IMR-90 (cell line): ENCODE results near the gene AXIN1.

Source experiments
- BHLHE40 ChIP-seq: fragments of 150-350 bp; IDR thresholded peaks from 2 replicates; pipeline ENCODE4 v1.6.1; 2016; ENCODE audit warnings: mild to moderate bottlenecking, low read depth, low read length
- FOS ChIP-seq: fragments of 150-350 bp; IDR thresholded peaks from 2 replicates; pipeline ENCODE4 v1.6.1; 2016; ENCODE audit warnings: low read depth, low read length
- MAFK ChIP-seq: IDR thresholded peaks from 2 replicates; pipeline ENCODE4 v1.6.1; 2012; ENCODE audit warnings: low read depth, low read length, improper control_type of control experiment
- MAZ ChIP-seq: IDR thresholded peaks from 2 replicates; pipeline ENCODE4 v1.6.1; 2012; ENCODE audit warnings: low read depth, mild to moderate bottlenecking, low read length, improper control_type of control experiment, moderate library complexity, borderline replicate concordance
- MXI1 ChIP-seq: IDR thresholded peaks from 2 replicates; pipeline ENCODE4 v1.6.1; 2012; ENCODE audit warnings: low read depth, mild to moderate bottlenecking, low read length, moderate library complexity, borderline replicate concordance
- POLR2A ChIP-seq: IDR thresholded peaks from 2 replicates; pipeline ENCODE4 v1.6.1; 2012; ENCODE audit warnings: mild to moderate bottlenecking, low read depth, low read length
- RAD21 ChIP-seq: IDR thresholded peaks from 2 replicates; pipeline ENCODE4 v1.6.1; 2012; ENCODE audit warnings: low read length, improper control_type of control experiment
- RCOR1 ChIP-seq: IDR thresholded peaks from 2 replicates; pipeline ENCODE4 v1.6.1; 2012; ENCODE audit warnings: mild to moderate bottlenecking, low read length, improper control_type of control experiment; ENCODE audit not compliant: insufficient replicate concordance
- RFX5 ChIP-seq: IDR thresholded peaks from 2 replicates; pipeline ENCODE4 v1.8.0; 2012; ENCODE audit warnings: low read depth, mild to moderate bottlenecking, low read length, moderate library complexity
- SMC3 ChIP-seq: fragments of 150-350 bp; IDR thresholded peaks from 2 replicates; pipeline ENCODE4 v1.6.1; 2016; ENCODE audit warnings: low read depth, mild to moderate bottlenecking, antibody characterized with exemption, low read length, moderate library complexity
- TF ChIP-seq, protein P1 (sequence below): conservative IDR thresholded peaks from 2 replicates; pipeline ENCODE4 v1.5.1; 2012; ENCODE audit warnings: mild to moderate bottlenecking, low read depth, low read length, improper control_type of control experiment
- TF ChIP-seq, protein P2 (sequence below): fragments of 150-350 bp; IDR thresholded peaks from 2 replicates; pipeline ENCODE4 v1.6.1; 2017; ENCODE audit warnings: mild to moderate bottlenecking, antibody characterized with exemption, low read length, low read depth
- TF ChIP-seq, protein P3 (sequence below): fragments of 150-350 bp; IDR thresholded peaks from 2 replicates; pipeline ENCODE4 v1.6.1; 2016; ENCODE audit warnings: low read depth, mild to moderate bottlenecking, low read length, moderate library complexity, borderline replicate concordance

- no peak for TF ChIP-seq POLR2A
- TF ChIP-seq, protein P1, sequence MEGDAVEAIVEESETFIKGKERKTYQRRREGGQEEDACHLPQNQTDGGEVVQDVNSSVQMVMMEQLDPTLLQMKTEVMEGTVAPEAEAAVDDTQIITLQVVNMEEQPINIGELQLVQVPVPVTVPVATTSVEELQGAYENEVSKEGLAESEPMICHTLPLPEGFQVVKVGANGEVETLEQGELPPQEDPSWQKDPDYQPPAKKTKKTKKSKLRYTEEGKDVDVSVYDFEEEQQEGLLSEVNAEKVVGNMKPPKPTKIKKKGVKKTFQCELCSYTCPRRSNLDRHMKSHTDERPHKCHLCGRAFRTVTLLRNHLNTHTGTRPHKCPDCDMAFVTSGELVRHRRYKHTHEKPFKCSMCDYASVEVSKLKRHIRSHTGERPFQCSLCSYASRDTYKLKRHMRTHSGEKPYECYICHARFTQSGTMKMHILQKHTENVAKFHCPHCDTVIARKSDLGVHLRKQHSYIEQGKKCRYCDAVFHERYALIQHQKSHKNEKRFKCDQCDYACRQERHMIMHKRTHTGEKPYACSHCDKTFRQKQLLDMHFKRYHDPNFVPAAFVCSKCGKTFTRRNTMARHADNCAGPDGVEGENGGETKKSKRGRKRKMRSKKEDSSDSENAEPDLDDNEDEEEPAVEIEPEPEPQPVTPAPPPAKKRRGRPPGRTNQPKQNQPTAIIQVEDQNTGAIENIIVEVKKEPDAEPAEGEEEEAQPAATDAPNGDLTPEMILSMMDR = no peak
- TF ChIP-seq RCOR1 = no peak
- no peak for TF ChIP-seq MAZ
- TF ChIP-seq RAD21 = no peak
- TF ChIP-seq FOS = no peak
- no peak for TF ChIP-seq MAFK
- TF ChIP-seq SMC3 = no peak
- TF ChIP-seq, protein P2, sequence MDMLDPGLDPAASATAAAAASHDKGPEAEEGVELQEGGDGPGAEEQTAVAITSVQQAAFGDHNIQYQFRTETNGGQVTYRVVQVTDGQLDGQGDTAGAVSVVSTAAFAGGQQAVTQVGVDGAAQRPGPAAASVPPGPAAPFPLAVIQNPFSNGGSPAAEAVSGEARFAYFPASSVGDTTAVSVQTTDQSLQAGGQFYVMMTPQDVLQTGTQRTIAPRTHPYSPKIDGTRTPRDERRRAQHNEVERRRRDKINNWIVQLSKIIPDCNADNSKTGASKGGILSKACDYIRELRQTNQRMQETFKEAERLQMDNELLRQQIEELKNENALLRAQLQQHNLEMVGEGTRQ = no peak
- TF ChIP-seq RFX5 = no peak
- TF ChIP-seq, protein P3, sequence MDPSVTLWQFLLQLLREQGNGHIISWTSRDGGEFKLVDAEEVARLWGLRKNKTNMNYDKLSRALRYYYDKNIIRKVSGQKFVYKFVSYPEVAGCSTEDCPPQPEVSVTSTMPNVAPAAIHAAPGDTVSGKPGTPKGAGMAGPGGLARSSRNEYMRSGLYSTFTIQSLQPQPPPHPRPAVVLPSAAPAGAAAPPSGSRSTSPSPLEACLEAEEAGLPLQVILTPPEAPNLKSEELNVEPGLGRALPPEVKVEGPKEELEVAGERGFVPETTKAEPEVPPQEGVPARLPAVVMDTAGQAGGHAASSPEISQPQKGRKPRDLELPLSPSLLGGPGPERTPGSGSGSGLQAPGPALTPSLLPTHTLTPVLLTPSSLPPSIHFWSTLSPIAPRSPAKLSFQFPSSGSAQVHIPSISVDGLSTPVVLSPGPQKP = no peak
- no peak for TF ChIP-seq BHLHE40
- no peak for TF ChIP-seq MXI1
Observed at GRCh38 chr16:375927-376816, 23.6 kb upstream of the AXIN1 start.
